ENCODE results near the gene RPRM.

The RPRM gene

GRCh38 chr2:153487448-153487847 is 8.9 kb upstream of the RPRM start:
- no peak overlapping the region for H3K9ac ChIP-seq (ENCODE audit: low read length)
- no peaks in the 10 kb centered on the region for H3K79me2 ChIP-seq (ENCODE audit: low read length)
- H3F3A ChIP-seq (ENCODE audit: insufficient read depth, low read length) = no peaks in the 10 kb centered on the region
- no peak overlapping the region for H3K27ac ChIP-seq (ENCODE audit: low read length)
- no peaks in the 10 kb centered on the region for H3K27me3 ChIP-seq (replicated peaks; ENCODE audit: insufficient read depth, low read length)
- H2AFZ ChIP-seq (ENCODE audit: low read length) = no peak overlapping the region
- DNase-seq = no peak
- H3K4me3 ChIP-seq (ENCODE audit: low read length) = no peak overlapping the region
- no peaks in the 10 kb centered on the region for H3K9me2 ChIP-seq (replicated peaks; ENCODE audit: insufficient read depth, low read length)
- no peaks in the 10 kb centered on the region for H4K20me1 ChIP-seq (ENCODE audit: insufficient read depth, low read length)
- peaks cover 9% of the 10 kb centered on the region; the same call in 1 of the 2 replicates for H3K4me1 ChIP-seq (ENCODE audit: low read length)
- no peaks in the 10 kb centered on the region for H3K36me3 ChIP-seq (replicated peaks; ENCODE audit: insufficient read depth, low read length)
- TF ChIP-seq CTCF (IDR thresholded peaks at IDR 0.05; ENCODE audit: low read length) = no peak
- no peak for TF ChIP-seq EZH2phosphoT487 (IDR thresholded peaks at IDR 0.05; ENCODE audit: low read length)
- no peak for TF ChIP-seq EZH2 (optimal IDR thresholded peaks at IDR 0.05; ENCODE audit: low read depth, low read length)
- H3K4me2 ChIP-seq (ENCODE audit: low read depth, low read length) = no peak overlapping the region
- no peaks in the 10 kb centered on the region for H3K9me3 ChIP-seq (replicated peaks; ENCODE audit: insufficient read depth, low read length)

- no peaks in the 10 kb centered on the region for H3K4me1 ChIP-seq (ENCODE audit: low read length)
Observed at GRCh38 chr2:153479573-153479972, 1.0 kb upstream of the RPRM start.

GRCh38 chr2:153477636-153478288 is 800 bp downstream of the RPRM start:
- no peaks in the 10 kb centered on the region for H3K9me2 ChIP-seq (replicated peaks; ENCODE audit: insufficient read depth, low read length)
- no peaks in the 10 kb centered on the region; the same call in 1 of the 2 replicates for H3F3A ChIP-seq (ENCODE audit: insufficient read depth, low read length)
- H4K20me1 ChIP-seq (ENCODE audit: insufficient read depth, low read length) = no peaks in the 10 kb centered on the region
- no peak overlapping the region for H3K27ac ChIP-seq (ENCODE audit: low read length)
- H3K4me3 ChIP-seq (ENCODE audit: low read length) = no peak overlapping the region
- no peaks in the 10 kb centered on the region for H3K4me1 ChIP-seq (ENCODE audit: low read length)
- no peak for TF ChIP-seq CTCF (IDR thresholded peaks at IDR 0.05; ENCODE audit: low read length)
- no peak for TF ChIP-seq EZH2 (optimal IDR thresholded peaks at IDR 0.05; ENCODE audit: low read depth, low read length)
- no peak for TF ChIP-seq EZH2phosphoT487 (IDR thresholded peaks at IDR 0.05; ENCODE audit: low read length)
- H3K36me3 ChIP-seq (replicated peaks; ENCODE audit: insufficient read depth, low read length) = no peaks in the 10 kb centered on the region
- H3K79me2 ChIP-seq (ENCODE audit: low read length) = no peaks in the 10 kb centered on the region
- no peaks in the 10 kb centered on the region for H3K27me3 ChIP-seq (replicated peaks; ENCODE audit: insufficient read depth, low read length)
- H3K9me3 ChIP-seq (replicated peaks; ENCODE audit: insufficient read depth, low read length) = no peaks in the 10 kb centered on the region
- no peak for DNase-seq
- no peak overlapping the region for H3K4me2 ChIP-seq (ENCODE audit: low read depth, low read length)
- H2AFZ ChIP-seq (ENCODE audit: low read length) = no peak overlapping the region
- no peak overlapping the region for H3K9ac ChIP-seq (ENCODE audit: low read length)

More at GRCh38 chr2:153479573-153479972, 1.0 kb upstream of the RPRM start:
- Histone ChIP-seq H3F3A (ENCODE audit: insufficient read depth, low read length) (no peaks in the 10 kb centered on the region; the same call in 1 of the 2 replicates), H3K27me3 (replicated peaks; ENCODE audit: insufficient read depth, low read length) (no peaks in the 10 kb centered on the region), H3K79me2 (ENCODE audit: low read length) (no peaks in the 10 kb centered on the region), H2AFZ (ENCODE audit: low read length) (no peak overlapping the region), H3K9me2 (replicated peaks; ENCODE audit: insufficient read depth, low read length) (no peaks in the 10 kb centered on the region), H3K9ac (ENCODE audit: low read length) (no peak overlapping the region), H3K4me2 (ENCODE audit: low read depth, low read length) (no peak overlapping the region), H3K36me3 (replicated peaks; ENCODE audit: insufficient read depth, low read length) (no peaks in the 10 kb centered on the region), H4K20me1 (ENCODE audit: insufficient read depth, low read length) (no peaks in the 10 kb centered on the region), H3K27ac (ENCODE audit: low read length) (no peak overlapping the region), H3K4me3 (ENCODE audit: low read length) (no peak overlapping the region), H3K9me3 (replicated peaks; ENCODE audit: insufficient read depth, low read length) (no peaks in the 10 kb centered on the region)
- DNase-seq = no peak
- TF ChIP-seq CTCF (IDR thresholded peaks at IDR 0.05; ENCODE audit: low read length) (no peak), EZH2 (optimal IDR thresholded peaks at IDR 0.05; ENCODE audit: low read depth, low read length) (no peak), EZH2phosphoT487 (IDR thresholded peaks at IDR 0.05; ENCODE audit: low read length) (no peak)
